Esophagus squamous epithelium (tissue), 4 donors: ENCODE data around the gene OR7A10.

ENCODE experiments used
- CTCF ChIP-seq, 6 experiments: fragments of 450-650 bp in 4 of 6; fragments of 200-600 bp in 2 of 6; sonication (generic) in 2 of 6; IDR thresholded peaks; one replicate each; pipeline ENCODE4 v1.5.1; 2016 to 2019; ENCODE audit warnings: antibody characterized with exemption in 6 of 6, mild to moderate bottlenecking in 4 of 6, moderate library complexity in 4 of 6
- POLR2A ChIP-seq, 4 donors: fragments of 450-650 bp; IDR thresholded peaks; one replicate each; pipeline ENCODE4 v1.6.1; 2017; ENCODE audit warnings: antibody characterized with exemption in 4 of 4, mild to moderate bottlenecking in 4 of 4, moderate library complexity in 3 of 4

GRCh38 chr19:14890643-14891379 is 42.1 kb upstream of the OR7A10 start:
- TF ChIP-seq CTCF (IDR thresholded peaks at IDR 0.05): no peak
- no peak for TF ChIP-seq POLR2A (IDR thresholded peaks at IDR 0.05)
